ENCODE results near the gene AUH.

DNA sequence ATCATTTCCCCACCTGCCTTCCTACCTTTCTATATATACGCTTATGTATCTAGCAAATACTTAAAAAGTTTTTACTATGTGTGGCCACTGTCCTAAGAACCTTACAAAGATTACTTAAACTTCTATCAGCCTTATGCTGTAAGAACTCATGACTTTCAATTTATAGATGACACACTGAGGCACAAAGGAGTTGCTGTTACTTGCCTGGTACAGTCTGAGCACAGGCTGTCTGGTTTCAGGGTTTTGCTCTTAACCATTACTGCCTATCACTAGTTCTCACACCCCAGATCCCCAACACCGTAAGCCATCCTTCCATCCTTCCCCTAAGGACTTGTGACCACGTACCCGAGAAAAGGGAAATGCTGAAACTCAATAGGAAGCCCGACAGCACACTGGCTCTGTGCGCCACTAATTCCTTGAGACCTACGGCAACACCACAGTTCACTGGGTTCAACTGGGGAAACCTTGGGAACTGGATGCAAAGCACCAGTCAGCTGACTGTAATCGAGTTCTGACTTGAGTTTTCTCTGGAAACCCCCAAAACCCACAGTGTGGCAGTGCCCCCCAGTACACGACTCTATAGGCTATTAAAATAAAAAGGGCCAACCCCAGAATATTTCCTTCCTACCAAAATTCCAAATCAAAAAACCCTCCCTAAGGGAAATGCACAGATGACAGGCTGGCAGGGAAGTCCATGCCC, 56.0 kb downstream of the AUH start:
- no peak for TF ChIP-seq GATA2 (IDR thresholded peaks at IDR 0.05; ENCODE audit: low read depth, low read length)
- TF ChIP-seq GATA3 (IDR thresholded peaks at IDR 0.05; ENCODE audit: low read depth, low read length) = no peak
